ENCODE measurements around the gene SLC22A17. TPM values are rescaled to one million over a fixed set of nuclear protein-coding genes. Genes with fewer than 3 reads are reported as not detected.

The SLC22A17 gene
- total and polyA plus RNA-seq, 2 experiments from 2014 or later: 16.5 to 42.3 TPM

GRCh38 chr14:23358042-23358441, 5.4 kb upstream of the SLC22A17 start:
- peaks cover 18% of the 10 kb centered on the region for H3K79me2 ChIP-seq (ENCODE audit: insufficient read depth)
- H3K27me3 ChIP-seq (replicated peaks; ENCODE audit: insufficient read depth): no peaks in the 10 kb centered on the region
- DNase-seq: no peak
- no peak for TF ChIP-seq EZH2 (IDR thresholded peaks at IDR 0.05; ENCODE audit: insufficient read depth, poor library complexity, severe bottlenecking)
- TF ChIP-seq EZH2phosphoT487 (IDR thresholded peaks at IDR 0.05; ENCODE audit: insufficient read depth, low read depth): no peak
- in situ Hi-C loops (cut with MboI): no loop called here
- peaks cover 17% of the 10 kb centered on the region for H3F3A ChIP-seq (ENCODE audit: insufficient read depth)
- peaks cover 6% of the 10 kb centered on the region; the same call in 1 of the 2 replicates for H3K36me3 ChIP-seq (ENCODE audit: low read depth)
- H3K9ac ChIP-seq: no peak overlapping the region
- WGBS, 2 experiments (ENCODE audit: low coverage in 1 of 2, low lambda C conversion rate in 2 of 2, missing lambda C conversion rate in 2 of 2): 69 to 75% methylated on average over 3 of the region's 3 CpGs
- no peaks in the 10 kb centered on the region for H4K20me1 ChIP-seq (ENCODE audit: insufficient read depth)
- H3K4me2 ChIP-seq (ENCODE audit: unreplicated experiment): no peak overlapping the region
- H2AFZ ChIP-seq: no peak overlapping the region
- H3K4me1 ChIP-seq (ENCODE audit: insufficient read depth): peaks cover 7% of the 10 kb centered on the region
- no peak overlapping the region for H3K27ac ChIP-seq
- no peaks in the 10 kb centered on the region for H3K9me3 ChIP-seq (ENCODE audit: low read depth)
- no peaks in the 10 kb centered on the region for H3K9me2 ChIP-seq (ENCODE audit: insufficient read depth)
- no peak overlapping the region for H3K4me3 ChIP-seq

- Histone ChIP-seq H3K27ac (no peak overlapping the region), H3K9me2 (ENCODE audit: insufficient read depth) (no peaks in the 10 kb centered on the region), H3K9me3 (ENCODE audit: low read depth) (no peaks in the 10 kb centered on the region), H3K9ac (no peak overlapping the region), H3K27me3 (replicated peaks; ENCODE audit: insufficient read depth) (no peaks in the 10 kb centered on the region), H3K4me3 (no peak overlapping the region), H2AFZ (no peak overlapping the region), H3F3A (ENCODE audit: insufficient read depth) (peaks cover 12% of the 10 kb centered on the region), H3K36me3 (ENCODE audit: low read depth) (peaks cover 6% of the 10 kb centered on the region; the same call in 1 of the 2 replicates), H4K20me1 (ENCODE audit: insufficient read depth) (no peaks in the 10 kb centered on the region), H3K4me2 (ENCODE audit: unreplicated experiment) (no peak overlapping the region), H3K4me1 (ENCODE audit: insufficient read depth) (peaks cover 7% of the 10 kb centered on the region), H3K79me2 (ENCODE audit: insufficient read depth) (peaks cover 17% of the 10 kb centered on the region)
- WGBS, 2 experiments (ENCODE audit: low coverage in 1 of 2, low lambda C conversion rate in 2 of 2, missing lambda C conversion rate in 2 of 2): 76 to 81% methylated on average over 8 of the region's 8 CpGs
- no peak for DNase-seq
- TF ChIP-seq EZH2 (IDR thresholded peaks at IDR 0.05; ENCODE audit: insufficient read depth, poor library complexity, severe bottlenecking): no peak
- no peak for TF ChIP-seq EZH2phosphoT487 (IDR thresholded peaks at IDR 0.05; ENCODE audit: insufficient read depth, low read depth)
- in situ Hi-C loops (cut with MboI): no loop called here
Measured at GRCh38 chr14:23357261-23357660, 4.6 kb upstream of the SLC22A17 start.

GRCh38 chr14:23356662-23357061, 4.0 kb upstream of the SLC22A17 start:
- peaks cover 6% of the 10 kb centered on the region; the same call in 1 of the 2 replicates for H3K36me3 ChIP-seq (ENCODE audit: low read depth)
- DNase-seq: no peak
- no peaks in the 10 kb centered on the region for H3K9me3 ChIP-seq (ENCODE audit: low read depth)
- no peaks in the 10 kb centered on the region for H4K20me1 ChIP-seq (ENCODE audit: insufficient read depth)
- in situ Hi-C loops (cut with MboI): no loop called here
- no peak overlapping the region for H3K4me2 ChIP-seq (ENCODE audit: unreplicated experiment)
- TF ChIP-seq EZH2phosphoT487 (IDR thresholded peaks at IDR 0.05; ENCODE audit: insufficient read depth, low read depth): no peak
- TF ChIP-seq EZH2 (IDR thresholded peaks at IDR 0.05; ENCODE audit: insufficient read depth, poor library complexity, severe bottlenecking): no peak
- H3K9me2 ChIP-seq (ENCODE audit: insufficient read depth): no peaks in the 10 kb centered on the region
- H3K79me2 ChIP-seq (ENCODE audit: insufficient read depth): peaks cover 11% of the 10 kb centered on the region
- H3K4me3 ChIP-seq: no peak overlapping the region
- H3F3A ChIP-seq (ENCODE audit: insufficient read depth): peaks cover 6% of the 10 kb centered on the region
- no peak overlapping the region for H3K27ac ChIP-seq
- peaks cover 2% of the 10 kb centered on the region for H3K4me1 ChIP-seq (ENCODE audit: insufficient read depth)
- no peak overlapping the region for H2AFZ ChIP-seq
- H3K9ac ChIP-seq: no peak overlapping the region
- H3K27me3 ChIP-seq (replicated peaks; ENCODE audit: insufficient read depth): no peaks in the 10 kb centered on the region
- 74 to 82% methylated on average over 4 of the region's 4 CpGs for WGBS, 2 experiments (ENCODE audit: low coverage in 1 of 2, low lambda C conversion rate in 2 of 2, missing lambda C conversion rate in 2 of 2)

GRCh38 chr14:23355871-23356435, 3.3 kb upstream of the SLC22A17 start:
- H3K9me2 ChIP-seq (ENCODE audit: insufficient read depth): no peaks in the 10 kb centered on the region
- H3K4me3 ChIP-seq: no peak overlapping the region
- in situ Hi-C loops (cut with MboI): no loop called here
- 83 to 85% methylated on average over 6 of the region's 6 CpGs for WGBS, 2 experiments (ENCODE audit: low coverage in 1 of 2, low lambda C conversion rate in 2 of 2, missing lambda C conversion rate in 2 of 2)
- no peak overlapping the region for H2AFZ ChIP-seq
- H3K27ac ChIP-seq: no peak overlapping the region
- peaks cover 7% of the 10 kb centered on the region for H3K79me2 ChIP-seq (ENCODE audit: insufficient read depth)
- H3K9ac ChIP-seq: no peak overlapping the region
- no peaks in the 10 kb centered on the region for H3K9me3 ChIP-seq (ENCODE audit: low read depth)
- peaks cover 6% of the 10 kb centered on the region; the same call in 1 of the 2 replicates for H3K36me3 ChIP-seq (ENCODE audit: low read depth)
- no peaks in the 10 kb centered on the region for H3K4me1 ChIP-seq (ENCODE audit: insufficient read depth)
- DNase-seq: no peak
- H3F3A ChIP-seq (ENCODE audit: insufficient read depth): peaks cover 1% of the 10 kb centered on the region; the same call in 1 of the 2 replicates
- H3K27me3 ChIP-seq (replicated peaks; ENCODE audit: insufficient read depth): no peaks in the 10 kb centered on the region
- no peaks in the 10 kb centered on the region for H4K20me1 ChIP-seq (ENCODE audit: insufficient read depth)
- no peak for TF ChIP-seq EZH2 (IDR thresholded peaks at IDR 0.05; ENCODE audit: insufficient read depth, poor library complexity, severe bottlenecking)
- TF ChIP-seq EZH2phosphoT487 (IDR thresholded peaks at IDR 0.05; ENCODE audit: insufficient read depth, low read depth): no peak
- no peak overlapping the region for H3K4me2 ChIP-seq (ENCODE audit: unreplicated experiment)
